ENCODE results near the gene RNF215. TPM values are rescaled to one million over a fixed set of nuclear protein-coding genes. Genes with fewer than 3 reads are reported as not detected.

The RNF215 gene
- total and polyA plus RNA-seq, 2 of the 13 experiments (the other 11 are each of a cell fraction or from before 2014, with no cell fraction given): 5.3 to 6.1 TPM

- TF ChIP-seq TAF1 (CRISPR knock-in tag; IDR thresholded peaks at IDR 0.05): peak; percentile 90
- 0 out of 2 replicates have a peak, but pooled peaks have one; percentile 73 for TF ChIP-seq DNMT1 (CRISPR knock-in tag; IDR thresholded peaks at IDR 0.05)
- no peak for TF ChIP-seq TAF15 (IDR thresholded peaks at IDR 0.05; ENCODE audit: low read depth, low read length, poor library complexity, severe bottlenecking)
- no peak; the same call in 1 of the 2 replicates for TF ChIP-seq NFE2L1 (CRISPR knock-in tag; IDR thresholded peaks at IDR 0.05; ENCODE audit: borderline replicate concordance)
- no peak for TF ChIP-seq BHLHE40 (IDR thresholded peaks at IDR 0.05; ENCODE audit: low read length)
- TF ChIP-seq ZNF639 (CRISPR knock-in tag; conservative IDR thresholded peaks at IDR 0.05): 0 out of 2 replicates have a peak, but pooled peaks have one; percentile 61
- TF ChIP-seq NFKBIZ (CRISPR knock-in tag; IDR thresholded peaks at IDR 0.05): no peak
- peak; percentile 60 for TF ChIP-seq ZNF704 (CRISPR knock-in tag; IDR thresholded peaks at IDR 0.05; ENCODE audit: borderline replicate concordance)
- no peak for TF ChIP-seq NFE2L2 (IDR thresholded peaks at IDR 0.05; ENCODE audit: low read length)
- peak; percentile 51; the same call in 1 of the 2 replicates for TF ChIP-seq THAP8 (CRISPR knock-in tag; IDR thresholded peaks at IDR 0.05; ENCODE audit: borderline replicate concordance)
- peak; percentile 99 for TF ChIP-seq SAP130 (CRISPR knock-in tag; IDR thresholded peaks at IDR 0.05; ENCODE audit: low read depth)
- peak; percentile 92; the same call in 1 of the 2 replicates for TF ChIP-seq ZNF160 (CRISPR knock-in tag; IDR thresholded peaks at IDR 0.05)
- TF ChIP-seq PATZ1 (CRISPR knock-in tag; IDR thresholded peaks at IDR 0.05): no peak
- TF ChIP-seq POGZ (CRISPR knock-in tag; IDR thresholded peaks at IDR 0.05): peak; percentile 93
- peak; percentile 63 for TF ChIP-seq ARID5B (CRISPR knock-in tag; IDR thresholded peaks at IDR 0.05)
- no peak for TF ChIP-seq ZNF10 (CRISPR knock-in tag; IDR thresholded peaks at IDR 0.05; ENCODE audit: borderline replicate concordance, low read depth)
- no peak for TF ChIP-seq ZNF878 (CRISPR knock-in tag; IDR thresholded peaks at IDR 0.05)
- TF ChIP-seq NCOR1 (IDR thresholded peaks at IDR 0.05; ENCODE audit: borderline replicate concordance, low read length): no peak
Observed at GRCh38 chr22:30356449-30357235, 30.6 kb downstream of the RNF215 start, which contains the start of the genes CCDC157 and SF3A1 (continued).
